HepG2 (cell line): ENCODE results near the gene GTF2H1. TPM values are rescaled to one million over a fixed set of nuclear protein-coding genes. Genes with fewer than 3 reads are reported as not detected.

Experiments
- CHD2 ChIP-seq: IDR thresholded peaks from 2 replicates; pipeline ENCODE4 v1.6.1; 2011; ENCODE audit warnings: low read depth, low read length, improper control_type of control experiment
- CSRNP1 ChIP-seq: sonication (generic); formaldehyde crosslinking; IDR thresholded peaks from 2 replicates; pipeline ENCODE4 v1.8.1; 2023; ENCODE audit warnings: mild to moderate bottlenecking, missing genetic modification reagents
- DNMT1 ChIP-seq: sonication (generic); formaldehyde crosslinking; IDR thresholded peaks from 2 replicates; pipeline ENCODE4 v1.5.1; 2020; ENCODE audit warnings: mild to moderate bottlenecking, missing genetic modification reagents
- EP300 ChIP-seq, 3 experiments: sonication (generic) in 1 of 3; formaldehyde crosslinking in 1 of 3; IDR thresholded peaks; 2 replicates each; pipeline versions ENCODE4 v1.5.1 to v1.6.1; 2011 to 2020; ENCODE audit warnings: low read depth in 2 of 3, low read length in 2 of 3, borderline replicate concordance in 1 of 3, improper control_type of control experiment in 1 of 3, mild to moderate bottlenecking in 1 of 3, missing genetic modification reagents in 1 of 3, moderate library complexity in 1 of 3
- ETV5 ChIP-seq: IDR thresholded peaks from 2 replicates; pipeline ENCODE4 v1.6.1; 2018; ENCODE audit warnings: missing biosample characterization, missing genetic modification reagents, inconsistent platforms, borderline replicate concordance
- FOXA1 ChIP-seq, 2 experiments: fragments of 450-650 bp in 1 of 2; sonication (generic) in 1 of 2; formaldehyde crosslinking in 1 of 2; IDR thresholded peaks; 2 replicates each; pipeline versions ENCODE4 v1.4.0 to v1.6.1; 2016 to 2020; ENCODE audit warnings: missing genetic modification reagents in 1 of 2
- FOXA3 ChIP-seq: IDR thresholded peaks from 2 replicates; pipeline ENCODE4 v1.6.1; 2016; ENCODE audit warnings: missing genetic modification reagents, missing compliant biosample characterization
- GLI4 ChIP-seq: sonication (generic); formaldehyde crosslinking; IDR thresholded peaks from 2 replicates; pipeline ENCODE4 v1.5.1; 2020; ENCODE audit warnings: missing genetic modification reagents, mild to moderate bottlenecking, moderate library complexity, borderline replicate concordance
- KLF16 ChIP-seq, 2 experiments: sonication (generic) in 1 of 2; formaldehyde crosslinking in 1 of 2; IDR thresholded peaks; 2 replicates each; pipeline versions ENCODE4 v1.6.1 to v1.8.0; 2016 to 2023; ENCODE audit warnings: missing genetic modification reagents in 2 of 2, missing compliant biosample characterization in 1 of 2
- MATR3 ChIP-seq: sonication (generic); formaldehyde crosslinking; IDR thresholded peaks from 2 replicates; pipeline ENCODE4 v1.4.0; 2020; ENCODE audit warnings: missing genetic modification reagents
- RBFOX2 ChIP-seq: fragments of 200-400 bp; formaldehyde crosslinking; IDR thresholded peaks from 2 replicates; pipeline ENCODE4 v1.6.1; 2017; ENCODE audit warnings: low read depth, mild to moderate bottlenecking, low read length
- RFXANK ChIP-seq: IDR thresholded peaks from 2 replicates; pipeline ENCODE4 v1.6.1; 2016
- SCMH1 ChIP-seq: sonication (generic); formaldehyde crosslinking; IDR thresholded peaks from 2 replicates; pipeline ENCODE4 v1.9.0; 2021; ENCODE audit warnings: missing genetic modification reagents, mild to moderate bottlenecking, borderline replicate concordance
- SIX4 ChIP-seq: sonication (generic); formaldehyde crosslinking; IDR thresholded peaks from 2 replicates; pipeline ENCODE4 v1.4.0; 2020; ENCODE audit warnings: missing genetic modification reagents
- TAF1 ChIP-seq: sonication (generic); formaldehyde crosslinking; IDR thresholded peaks from 2 replicates; pipeline ENCODE4 v1.4.0; 2020; ENCODE audit warnings: missing genetic modification reagents
- ZBTB20 ChIP-seq: sonication (generic); formaldehyde crosslinking; IDR thresholded peaks from 2 replicates; pipeline ENCODE4 v1.8.1; 2023; ENCODE audit warnings: missing genetic modification reagents, low read depth, mild to moderate bottlenecking, borderline replicate concordance
- ZNF136 ChIP-seq: sonication (generic); formaldehyde crosslinking; IDR thresholded peaks from 2 replicates; pipeline ENCODE4 v1.8.1; 2022; ENCODE audit warnings: low read depth, mild to moderate bottlenecking, moderate library complexity, missing genetic modification reagents
- ZNF230 ChIP-seq: sonication (generic); formaldehyde crosslinking; IDR thresholded peaks from 2 replicates; pipeline ENCODE4 v1.4.0; 2020; ENCODE audit warnings: mild to moderate bottlenecking, missing genetic modification reagents
- ZNF607 ChIP-seq: sonication (generic); formaldehyde crosslinking; IDR thresholded peaks from 2 replicates; pipeline ENCODE4 v1.5.1; 2020; ENCODE audit warnings: missing genetic modification reagents, mild to moderate bottlenecking, borderline replicate concordance
- ZNF746 ChIP-seq: sonication (generic); formaldehyde crosslinking; IDR thresholded peaks from 2 replicates; pipeline ENCODE4 v1.8.0; 2022; ENCODE audit warnings: mild to moderate bottlenecking, missing genetic modification reagents
- ZNF780A ChIP-seq: sonication (generic); formaldehyde crosslinking; IDR thresholded peaks from 2 replicates; pipeline ENCODE4 v1.8.0; 2022; ENCODE audit warnings: mild to moderate bottlenecking, missing genetic modification reagents, moderate library complexity
- ZNF883 ChIP-seq: sonication (generic); formaldehyde crosslinking; IDR thresholded peaks from 2 replicates; pipeline ENCODE4 v1.5.1; 2020; ENCODE audit warnings: mild to moderate bottlenecking, missing genetic modification reagents; ENCODE audit errors: not compliant biosample characterization
- ZSCAN20 ChIP-seq: sonication (generic); formaldehyde crosslinking; IDR thresholded peaks from 2 replicates; pipeline ENCODE4 v1.4.0; 2020; ENCODE audit warnings: missing genetic modification reagents, mild to moderate bottlenecking, borderline replicate concordance
- polyA plus RNA-seq, 8 experiments: library from polyadenylated mRNA; depleted of rRNA in 3 of 8; stranded (reverse) in 7 of 8; unstranded in 1 of 8; fragments of >200 nt; fragmentation: Illumina TruSeq in 4 of 8; extraction: Trizol in 4 of 8; gene quantifications; 2 replicates each; pipeline versions ENCODE4 v1.2.1 to v1.2.3, GENCODE V29; 2011 to 2016; ENCODE audit warnings: low read depth in 4 of 8, missing spikeins in 1 of 8, mixed read lengths in 1 of 8; ENCODE audit not compliant: insufficient read depth in 1 of 8
- total RNA-seq, 5 experiments: library from RNA; depleted of rRNA; stranded (reverse); fragments of >200 nt; fragmentation: Illumina TruSeq; extraction: Trizol; gene quantifications; 2 replicates each; pipeline ENCODE4 v1.2.3, GENCODE V29; 2016; ENCODE audit warnings: low read depth in 1 of 5
- TF ChIP-seq, protein P1 (sequence below): sonication (generic); formaldehyde crosslinking; IDR thresholded peaks from 2 replicates; pipeline ENCODE4 v1.8.0; 2022; ENCODE audit warnings: mild to moderate bottlenecking, missing genetic modification reagents, borderline replicate concordance
- TF ChIP-seq, protein P2 (sequence below): IDR thresholded peaks from 2 replicates; pipeline ENCODE4 v1.6.1; 2018; ENCODE audit warnings: missing genetic modification reagents

GTF2H1 gene
- total and polyA plus RNA-seq, 2 of the 13 experiments (the other 11 are each of a cell fraction or from before 2014, with no cell fraction given) = 15.7 to 51.4 TPM

DNA sequence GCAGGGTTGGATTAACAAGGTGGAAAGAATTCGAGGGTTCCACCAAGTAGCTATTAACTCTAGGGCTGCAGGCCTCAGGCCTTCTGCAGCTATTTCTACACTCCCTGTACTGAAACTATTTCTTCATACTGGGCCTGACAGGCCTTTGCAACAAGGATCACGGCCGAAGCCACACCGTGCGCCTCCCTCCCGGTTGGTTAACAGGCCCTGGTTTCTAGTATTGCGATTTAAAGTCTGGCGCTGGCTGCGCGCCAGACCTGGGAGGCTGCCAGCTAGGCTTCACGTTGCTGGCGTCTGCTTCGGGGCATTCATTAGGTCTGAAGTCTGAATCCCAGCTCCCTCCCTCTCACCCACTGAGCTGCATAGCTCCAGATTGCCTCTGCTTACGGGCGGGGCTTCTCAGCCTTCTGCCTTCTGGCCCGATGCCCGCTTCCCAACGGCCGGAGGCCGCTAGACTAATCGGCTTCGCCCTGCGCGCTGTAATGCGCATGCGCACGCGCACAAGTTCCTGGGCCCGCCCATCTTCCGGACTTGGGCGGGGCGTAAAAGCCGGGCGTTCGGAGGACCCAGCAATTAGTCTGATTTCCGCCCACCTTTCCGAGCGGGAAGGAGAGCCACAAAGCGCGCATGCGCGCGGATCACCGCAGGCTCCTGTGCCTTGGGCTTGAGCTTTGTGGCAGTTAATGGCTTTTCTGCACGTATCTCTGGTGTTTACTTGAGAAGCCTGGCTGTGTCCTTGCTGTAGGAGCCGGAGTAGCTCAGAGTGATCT lies 73.6 kb downstream of the GTF2H1 start (continued):
- peak in 1 of 2 experiments; percentile 59; a peak in 1 of 4 replicates for TF ChIP-seq KLF16 (CRISPR knock-in tag; IDR thresholded peaks at IDR 0.05)
- TF ChIP-seq MATR3 (CRISPR knock-in tag) = no peak
- no peak for TF ChIP-seq SCMH1
- no peak for TF ChIP-seq RFXANK (CRISPR knock-in tag)
- TF ChIP-seq CHD2 = 0 out of 2 replicates have a peak, but pooled peaks have one; percentile 31
- TF ChIP-seq ZNF230 (CRISPR knock-in tag) = peak; percentile 88; the same call in 1 of the 2 replicates
- TF ChIP-seq, protein P1, sequence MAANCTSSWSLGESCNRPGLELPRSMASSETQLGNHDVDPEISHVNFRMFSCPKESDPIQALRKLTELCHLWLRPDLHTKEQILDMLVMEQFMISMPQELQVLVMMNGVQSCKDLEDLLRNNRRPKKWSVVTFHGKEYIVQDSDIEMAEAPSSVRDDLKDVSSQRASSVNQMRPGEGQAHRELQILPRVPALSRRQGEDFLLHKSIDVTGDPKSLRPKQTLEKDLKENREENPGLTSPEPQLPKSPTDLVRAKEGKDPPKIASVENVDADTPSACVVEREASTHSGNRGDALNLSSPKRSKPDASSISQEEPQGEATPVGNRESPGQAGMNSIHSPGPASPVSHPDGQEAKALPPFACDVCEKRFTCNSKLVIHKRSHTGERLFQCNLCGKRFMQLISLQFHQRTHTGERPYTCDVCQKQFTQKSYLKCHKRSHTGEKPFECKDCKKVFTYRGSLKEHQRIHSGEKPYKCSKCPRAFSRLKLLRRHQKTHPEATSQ (CRISPR knock-in tag) = peak; percentile 83; the same call in 1 of the 2 replicates
- peak; percentile 56 for TF ChIP-seq ZNF883 (CRISPR knock-in tag)
- TF ChIP-seq DNMT1 = 0 out of 2 replicates have a peak, but pooled peaks have one; percentile 71
- peak; percentile 16; the same call in 1 of the 2 replicates for TF ChIP-seq GLI4
- 0 out of 2 replicates have a peak, but pooled peaks have one; percentile 69 for TF ChIP-seq CSRNP1 (CRISPR knock-in tag)
- TF ChIP-seq ZSCAN20 (CRISPR knock-in tag) = peak; percentile 63
- TF ChIP-seq SIX4 (CRISPR knock-in tag) = 0 out of 2 replicates have a peak, but pooled peaks have one; percentile 15
- peak; percentile 35; the same call in 1 of the 2 replicates for TF ChIP-seq FOXA3
- TF ChIP-seq ZNF746 (CRISPR knock-in tag) = 0 out of 2 replicates have a peak, but pooled peaks have one; percentile 46
- no peak for TF ChIP-seq FOXA1 (IDR thresholded peaks at IDR 0.05)
- TF ChIP-seq FOXA1 (CRISPR knock-in tag; IDR thresholded peaks at IDR 0.05) = no peak
- TF ChIP-seq ZNF780A (CRISPR knock-in tag) = no peak; the same call in 1 of the 2 replicates
- peak; percentile 78 for TF ChIP-seq ETV5 (CRISPR knock-in tag)
- peak; percentile 75 for TF ChIP-seq ZNF607 (CRISPR knock-in tag)
- TF ChIP-seq ZBTB20 = no peak
- TF ChIP-seq RBFOX2 = peak; percentile 97
- peak; percentile 80; the same call in 1 of the 2 replicates for TF ChIP-seq TAF1
- peak in 1 of 2 experiments; percentile 40; a peak in 1 of 4 replicates for TF ChIP-seq EP300 (IDR thresholded peaks at IDR 0.05; ENCODE audit: low read depth in 2 of 2, low read length in 2 of 2)
- TF ChIP-seq EP300 (CRISPR knock-in tag; IDR thresholded peaks at IDR 0.05; ENCODE audit: borderline replicate concordance) = no peak
- TF ChIP-seq ZNF136 (CRISPR knock-in tag) = peak; percentile 86; the same call in 1 of the 2 replicates
- TF ChIP-seq, protein P2, sequence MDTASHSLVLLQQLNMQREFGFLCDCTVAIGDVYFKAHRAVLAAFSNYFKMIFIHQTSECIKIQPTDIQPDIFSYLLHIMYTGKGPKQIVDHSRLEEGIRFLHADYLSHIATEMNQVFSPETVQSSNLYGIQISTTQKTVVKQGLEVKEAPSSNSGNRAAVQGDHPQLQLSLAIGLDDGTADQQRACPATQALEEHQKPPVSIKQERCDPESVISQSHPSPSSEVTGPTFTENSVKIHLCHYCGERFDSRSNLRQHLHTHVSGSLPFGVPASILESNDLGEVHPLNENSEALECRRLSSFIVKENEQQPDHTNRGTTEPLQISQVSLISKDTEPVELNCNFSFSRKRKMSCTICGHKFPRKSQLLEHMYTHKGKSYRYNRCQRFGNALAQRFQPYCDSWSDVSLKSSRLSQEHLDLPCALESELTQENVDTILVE (CRISPR knock-in tag) = peak; percentile 44; the same call in 1 of the 2 replicates
